ENCODE data around the gene SGCD. TPM values are rescaled to one million over a fixed set of nuclear protein-coding genes. Genes with fewer than 3 reads are reported as not detected.

The SGCD gene
- total RNA-seq, 1 experiment from 2014 or later, result not detected

GRCh38 chr5:156526081-156526925 is 199.3 kb downstream of the SGCD start:
- Histone ChIP-seq H3K9me3 (ENCODE audit: control insufficient read depth, insufficient read depth, low read depth, low read length) (no peaks in the 10 kb centered on the region), H3K27me3 (ENCODE audit: control insufficient read depth, insufficient read depth, low read length) (no peaks in the 10 kb centered on the region), H3K27ac (ENCODE audit: low read length) (no peak overlapping the region), H3K36me3 (ENCODE audit: control insufficient read depth, insufficient read depth, low read length) (no peaks in the 10 kb centered on the region), H3K4me3 (ENCODE audit: low read depth in 2 of 2, low read length in 2 of 2) (no peak overlapping the region), H3K4me1 (ENCODE audit: control insufficient read depth, insufficient read depth, low read length) (no peaks in the 10 kb centered on the region)
- intact Hi-C loops (cut with micrococcal nuclease; ENCODE audit: unreplicated experiment) (no loop called here), in situ Hi-C loops (cut with HindIII; ENCODE audit: low pct_unique_long_range_greater_than_20kb, low sequenced_read_pairs) (no loop called here)
- TF ChIP-seq, protein P1, sequence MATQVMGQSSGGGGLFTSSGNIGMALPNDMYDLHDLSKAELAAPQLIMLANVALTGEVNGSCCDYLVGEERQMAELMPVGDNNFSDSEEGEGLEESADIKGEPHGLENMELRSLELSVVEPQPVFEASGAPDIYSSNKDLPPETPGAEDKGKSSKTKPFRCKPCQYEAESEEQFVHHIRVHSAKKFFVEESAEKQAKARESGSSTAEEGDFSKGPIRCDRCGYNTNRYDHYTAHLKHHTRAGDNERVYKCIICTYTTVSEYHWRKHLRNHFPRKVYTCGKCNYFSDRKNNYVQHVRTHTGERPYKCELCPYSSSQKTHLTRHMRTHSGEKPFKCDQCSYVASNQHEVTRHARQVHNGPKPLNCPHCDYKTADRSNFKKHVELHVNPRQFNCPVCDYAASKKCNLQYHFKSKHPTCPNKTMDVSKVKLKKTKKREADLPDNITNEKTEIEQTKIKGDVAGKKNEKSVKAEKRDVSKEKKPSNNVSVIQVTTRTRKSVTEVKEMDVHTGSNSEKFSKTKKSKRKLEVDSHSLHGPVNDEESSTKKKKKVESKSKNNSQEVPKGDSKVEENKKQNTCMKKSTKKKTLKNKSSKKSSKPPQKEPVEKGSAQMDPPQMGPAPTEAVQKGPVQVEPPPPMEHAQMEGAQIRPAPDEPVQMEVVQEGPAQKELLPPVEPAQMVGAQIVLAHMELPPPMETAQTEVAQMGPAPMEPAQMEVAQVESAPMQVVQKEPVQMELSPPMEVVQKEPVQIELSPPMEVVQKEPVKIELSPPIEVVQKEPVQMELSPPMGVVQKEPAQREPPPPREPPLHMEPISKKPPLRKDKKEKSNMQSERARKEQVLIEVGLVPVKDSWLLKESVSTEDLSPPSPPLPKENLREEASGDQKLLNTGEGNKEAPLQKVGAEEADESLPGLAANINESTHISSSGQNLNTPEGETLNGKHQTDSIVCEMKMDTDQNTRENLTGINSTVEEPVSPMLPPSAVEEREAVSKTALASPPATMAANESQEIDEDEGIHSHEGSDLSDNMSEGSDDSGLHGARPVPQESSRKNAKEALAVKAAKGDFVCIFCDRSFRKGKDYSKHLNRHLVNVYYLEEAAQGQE (IDR thresholded peaks at IDR 0.05; ENCODE audit: insufficient read depth in 1 of 2, low read depth in 2 of 2, low read length in 1 of 2), result no peak
- TF ChIP-seq, protein P2, sequence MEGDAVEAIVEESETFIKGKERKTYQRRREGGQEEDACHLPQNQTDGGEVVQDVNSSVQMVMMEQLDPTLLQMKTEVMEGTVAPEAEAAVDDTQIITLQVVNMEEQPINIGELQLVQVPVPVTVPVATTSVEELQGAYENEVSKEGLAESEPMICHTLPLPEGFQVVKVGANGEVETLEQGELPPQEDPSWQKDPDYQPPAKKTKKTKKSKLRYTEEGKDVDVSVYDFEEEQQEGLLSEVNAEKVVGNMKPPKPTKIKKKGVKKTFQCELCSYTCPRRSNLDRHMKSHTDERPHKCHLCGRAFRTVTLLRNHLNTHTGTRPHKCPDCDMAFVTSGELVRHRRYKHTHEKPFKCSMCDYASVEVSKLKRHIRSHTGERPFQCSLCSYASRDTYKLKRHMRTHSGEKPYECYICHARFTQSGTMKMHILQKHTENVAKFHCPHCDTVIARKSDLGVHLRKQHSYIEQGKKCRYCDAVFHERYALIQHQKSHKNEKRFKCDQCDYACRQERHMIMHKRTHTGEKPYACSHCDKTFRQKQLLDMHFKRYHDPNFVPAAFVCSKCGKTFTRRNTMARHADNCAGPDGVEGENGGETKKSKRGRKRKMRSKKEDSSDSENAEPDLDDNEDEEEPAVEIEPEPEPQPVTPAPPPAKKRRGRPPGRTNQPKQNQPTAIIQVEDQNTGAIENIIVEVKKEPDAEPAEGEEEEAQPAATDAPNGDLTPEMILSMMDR (IDR thresholded peaks at IDR 0.05), result no peak
- TF ChIP-seq TCF7L2 (IDR thresholded peaks at IDR 0.05; ENCODE audit: low read depth, low read length) (no peak), SIN3A (IDR thresholded peaks at IDR 0.05; ENCODE audit: borderline replicate concordance, insufficient read depth, low read depth, low read length) (no peak), POLR2AphosphoS5 (IDR thresholded peaks at IDR 0.05; ENCODE audit: low read depth, low read length) (no peak)
- ChIA-PET CTCF (no interaction called here), POLR2A (no interaction called here)
- no peak for DNase-seq (ENCODE audit: low read depth, low spot score)
- ATAC-seq, result no peak
- no TSS peak for BruUV-seq (replicated peaks)

GRCh38 chr5:156527611-156528010 is 200.6 kb downstream of the SGCD start:
- TF ChIP-seq POLR2AphosphoS5 (IDR thresholded peaks at IDR 0.05; ENCODE audit: low read depth, low read length), result no peak
- TF ChIP-seq, protein P1 (IDR thresholded peaks at IDR 0.05; ENCODE audit: insufficient read depth in 1 of 2, low read depth in 2 of 2, low read length in 1 of 2), result no peak
- TF ChIP-seq, protein P2 (IDR thresholded peaks at IDR 0.05), result no peak
- no peak for TF ChIP-seq SIN3A (IDR thresholded peaks at IDR 0.05; ENCODE audit: borderline replicate concordance, insufficient read depth, low read depth, low read length)
- no peak for TF ChIP-seq TCF7L2 (IDR thresholded peaks at IDR 0.05; ENCODE audit: low read depth, low read length)
- intact Hi-C loops (cut with micrococcal nuclease; ENCODE audit: unreplicated experiment) (no loop called here), in situ Hi-C loops (cut with HindIII; ENCODE audit: low pct_unique_long_range_greater_than_20kb, low sequenced_read_pairs) (no loop called here)
- CTCF ChIA-PET, result no interaction called here
- H3K27ac ChIP-seq (ENCODE audit: low read length), result no peak overlapping the region
- BruUV-seq (replicated peaks), result no TSS peak
- H3K27me3 ChIP-seq (ENCODE audit: control insufficient read depth, insufficient read depth, low read length), result no peaks in the 10 kb centered on the region
- POLR2A ChIA-PET, result no interaction called here
- no peak overlapping the region for H3K4me3 ChIP-seq (ENCODE audit: low read depth in 2 of 2, low read length in 2 of 2)
- DNase-seq (ENCODE audit: low read depth, low spot score) (no peak), ATAC-seq (no peak)
- H3K9me3 ChIP-seq (ENCODE audit: control insufficient read depth, insufficient read depth, low read depth, low read length), result no peaks in the 10 kb centered on the region
- no peaks in the 10 kb centered on the region for H3K4me1 ChIP-seq (ENCODE audit: control insufficient read depth, insufficient read depth, low read length)
- no peaks in the 10 kb centered on the region for H3K36me3 ChIP-seq (ENCODE audit: control insufficient read depth, insufficient read depth, low read length)

Measured in Panc1 (cell line).